Retinal pigment epithelial cell (primary cell): ENCODE results near the gene TUBA4B.

Experiments
- DNase-seq: peaks from one replicate; pipeline ENCODE4 v3.0.0-alpha.2; 2010; ENCODE audit warnings: low read depth
- H3K4me3 ChIP-seq: 2 replicates; pipeline ENCODE4 v1.5.1; 2011; ENCODE audit warnings: mild to moderate bottlenecking, low read length, control low read depth, moderate library complexity
- CTCF ChIP-seq: conservative IDR thresholded peaks from 2 replicates; pipeline ENCODE4 v1.5.1; 2011; ENCODE audit warnings: low read depth, low read length, control low read depth, inconsistent platforms

Gene TUBA4B

GRCh38 chr2:219207884-219208740 lies 44.9 kb upstream of the TUBA4B start:
- no peak for DNase-seq
- TF ChIP-seq CTCF: no peak
- H3K4me3 ChIP-seq: no peak overlapping the region

GRCh38 chr2:219209236-219210195 lies 43.5 kb upstream of the TUBA4B start:
- TF ChIP-seq CTCF: no peak
- H3K4me3 ChIP-seq: no peak overlapping the region
- DNase-seq: no peak

- DNase-seq: no peak
- no peak for TF ChIP-seq CTCF
- no peak overlapping the region for H3K4me3 ChIP-seq
Observed at GRCh38 chr2:219210196-219210885, 42.7 kb upstream of the TUBA4B start.

- H3K4me3 ChIP-seq: no peak overlapping the region
- no peak for TF ChIP-seq CTCF
- no peak for DNase-seq
Observed at GRCh38 chr2:219210886-219211362, 42.1 kb upstream of the TUBA4B start.

GRCh38 chr2:219213026-219213415 lies 40.0 kb upstream of the TUBA4B start:
- TF ChIP-seq CTCF: no peak
- no peak for DNase-seq
- H3K4me3 ChIP-seq: no peak overlapping the region

- no peak for DNase-seq
- TF ChIP-seq CTCF: no peak
- H3K4me3 ChIP-seq: no peak overlapping the region
Observed at GRCh38 chr2:219213486-219214071, 39.5 kb upstream of the TUBA4B start.
